Smooth muscle cell of the pulmonary artery (primary cell): Measurements from ENCODE around the gene HSPB1. TPM values are rescaled to one million over a fixed set of nuclear protein-coding genes. Genes with fewer than 3 reads are reported as not detected.

Source experiments
- total RNA-seq: library from RNA; depleted of rRNA; stranded (reverse); fragments of >200 nt; gene quantifications from 2 replicates; pipeline ENCODE4 v1.2.3, GENCODE V29; 2014

HSPB1 gene
- total RNA-seq: 90.3 and 112 TPM in 2 replicates

DNA sequence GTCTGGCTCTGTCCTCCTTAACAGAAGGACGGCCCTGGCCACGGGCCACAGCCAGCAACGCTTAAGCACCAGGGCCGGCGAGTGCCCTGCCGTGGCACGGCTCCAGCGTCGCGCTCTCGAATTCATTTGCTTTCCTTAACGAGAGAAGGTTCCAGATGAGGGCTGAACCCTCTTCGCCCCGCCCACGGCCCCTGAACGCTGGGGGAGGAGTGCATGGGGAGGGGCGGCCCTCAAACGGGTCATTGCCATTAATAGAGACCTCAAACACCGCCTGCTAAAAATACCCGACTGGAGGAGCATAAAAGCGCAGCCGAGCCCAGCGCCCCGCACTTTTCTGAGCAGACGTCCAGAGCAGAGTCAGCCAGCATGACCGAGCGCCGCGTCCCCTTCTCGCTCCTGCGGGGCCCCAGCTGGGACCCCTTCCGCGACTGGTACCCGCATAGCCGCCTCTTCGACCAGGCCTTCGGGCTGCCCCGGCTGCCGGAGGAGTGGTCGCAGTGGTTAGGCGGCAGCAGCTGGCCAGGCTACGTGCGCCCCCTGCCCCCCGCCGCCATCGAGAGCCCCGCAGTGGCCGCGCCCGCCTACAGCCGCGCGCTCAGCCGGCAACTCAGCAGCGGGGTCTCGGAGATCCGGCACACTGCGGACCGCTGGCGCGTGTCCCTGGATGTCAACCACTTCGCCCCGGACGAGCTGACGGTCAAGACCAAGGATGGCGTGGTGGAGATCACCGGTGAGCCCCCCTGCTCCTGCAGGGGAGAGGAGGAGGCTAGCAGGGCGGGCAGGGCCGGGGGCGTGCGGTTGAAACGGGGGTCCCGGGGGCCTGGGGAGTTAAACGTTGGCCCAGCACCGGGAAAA, at the start of gene HSPB1:
Gene HSPB1 (plus strand): TSS at position 327 of the 855 bp plus-strand sequence. CDS start 40 bp downstream, at position 367.

Other genes starting within 250 kb of the HSPB1 start
- 0.03 and 0.26 TPM in 2 replicates for gene SRRM3, start 100.8 kb upstream of the HSPB1 start, total RNA-seq
- 120 and 130 TPM in 2 replicates for gene YWHAG, start 56.3 kb downstream of the HSPB1 start, total RNA-seq
- gene SSC4D, start 107.0 kb downstream of the HSPB1 start, total RNA-seq: 0.40 and 0.65 TPM in 2 replicates
- gene ZP3, start 122.3 kb downstream of the HSPB1 start, total RNA-seq: 3.0 and 3.8 TPM in 2 replicates
- gene DTX2, start 159.0 kb downstream of the HSPB1 start, total RNA-seq: 7.6 and 9.8 TPM in 2 replicates
- 0.39 and 0.46 TPM in 2 replicates for gene UPK3B, start 207.9 kb downstream of the HSPB1 start, total RNA-seq
- gene SPDYE16, start 240.6 kb downstream of the HSPB1 start, total RNA-seq: not detected in 2 replicates